RWPE1 (cell line): ENCODE measurements around the gene HPX.

Experiments
- CTCF ChIA-PET: fragments of 350-600 bp; sonication (Branson Sonifier 250); formaldehyde crosslinking; extraction: SDS; loops from one replicate; lab custom pipeline; 2021; lab: Yijun Ruan, JAX
- POLR2A ChIA-PET: fragments of 400-600 bp; formaldehyde crosslinking; extraction: SDS; loops from one replicate; lab custom pipeline; 2020; ENCODE audit warnings: antibody characterized with exemption; ENCODE audit not compliant: low non-redundant PET; lab: Yijun Ruan, JAX
- DNase-seq: peaks from one replicate; pipeline ENCODE4 v3.0.0; 2012; ENCODE audit warnings: low spot score
- H3K27ac ChIP-seq: fragments of 450-650 bp; 2 replicates; pipeline ENCODE4 v1.5.1; 2017
- TF ChIP-seq, protein P1 (sequence below): fragments of 450-650 bp; conservative IDR thresholded peaks from 2 replicates; pipeline ENCODE4 v1.5.1; 2017; ENCODE audit warnings: low read depth, mild to moderate bottlenecking

HPX gene

DNA sequence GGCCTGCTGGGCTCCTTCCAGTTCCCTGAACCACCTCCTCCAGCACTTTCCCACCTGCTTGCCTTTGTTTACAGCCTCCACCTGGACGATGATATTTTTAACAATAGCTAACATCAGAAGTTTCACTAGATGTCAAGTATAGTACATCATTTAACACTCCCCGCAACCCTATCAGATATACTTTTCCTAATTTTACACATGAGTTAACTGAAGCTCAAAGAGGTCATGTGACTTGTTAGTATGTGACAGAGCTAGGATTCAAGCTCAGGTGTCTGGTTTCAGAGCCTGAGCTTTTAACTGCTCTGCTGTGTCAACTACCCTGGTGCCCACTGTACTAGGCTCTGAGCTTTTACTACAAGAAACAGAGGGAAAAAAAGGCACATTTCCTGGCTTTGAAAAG lies 14.3 kb upstream of the HPX start:
- DNase-seq: no peak
- ChIA-PET POLR2A (no interaction called here), CTCF (no interaction called here)
- TF ChIP-seq, protein P1, sequence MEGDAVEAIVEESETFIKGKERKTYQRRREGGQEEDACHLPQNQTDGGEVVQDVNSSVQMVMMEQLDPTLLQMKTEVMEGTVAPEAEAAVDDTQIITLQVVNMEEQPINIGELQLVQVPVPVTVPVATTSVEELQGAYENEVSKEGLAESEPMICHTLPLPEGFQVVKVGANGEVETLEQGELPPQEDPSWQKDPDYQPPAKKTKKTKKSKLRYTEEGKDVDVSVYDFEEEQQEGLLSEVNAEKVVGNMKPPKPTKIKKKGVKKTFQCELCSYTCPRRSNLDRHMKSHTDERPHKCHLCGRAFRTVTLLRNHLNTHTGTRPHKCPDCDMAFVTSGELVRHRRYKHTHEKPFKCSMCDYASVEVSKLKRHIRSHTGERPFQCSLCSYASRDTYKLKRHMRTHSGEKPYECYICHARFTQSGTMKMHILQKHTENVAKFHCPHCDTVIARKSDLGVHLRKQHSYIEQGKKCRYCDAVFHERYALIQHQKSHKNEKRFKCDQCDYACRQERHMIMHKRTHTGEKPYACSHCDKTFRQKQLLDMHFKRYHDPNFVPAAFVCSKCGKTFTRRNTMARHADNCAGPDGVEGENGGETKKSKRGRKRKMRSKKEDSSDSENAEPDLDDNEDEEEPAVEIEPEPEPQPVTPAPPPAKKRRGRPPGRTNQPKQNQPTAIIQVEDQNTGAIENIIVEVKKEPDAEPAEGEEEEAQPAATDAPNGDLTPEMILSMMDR: no peak
- H3K27ac ChIP-seq: no peak overlapping the region

DNA sequence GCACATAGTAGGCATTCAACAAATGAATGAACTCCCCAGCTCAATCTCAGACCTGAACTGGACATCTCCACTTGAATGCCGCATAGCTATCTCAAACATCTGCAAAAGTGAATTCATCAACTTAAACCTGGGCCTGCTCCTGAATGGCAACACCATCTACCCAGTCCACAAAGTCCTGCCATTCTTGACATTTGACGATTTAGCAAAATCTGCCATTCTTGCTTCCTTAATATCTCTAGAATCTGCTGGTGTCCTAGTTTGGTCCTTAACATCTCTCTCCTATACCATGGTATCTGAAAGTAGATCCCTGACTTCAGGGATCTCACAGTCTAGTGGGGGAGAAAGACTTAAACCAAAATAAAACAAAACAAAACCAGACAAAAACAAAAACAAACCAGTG lies 12.4 kb upstream of the HPX start:
- CTCF ChIA-PET: no interaction called here
- no peak overlapping the region for H3K27ac ChIP-seq
- DNase-seq: no peak
- TF ChIP-seq, protein P1: no peak
- POLR2A ChIA-PET: no interaction called here

DNA sequence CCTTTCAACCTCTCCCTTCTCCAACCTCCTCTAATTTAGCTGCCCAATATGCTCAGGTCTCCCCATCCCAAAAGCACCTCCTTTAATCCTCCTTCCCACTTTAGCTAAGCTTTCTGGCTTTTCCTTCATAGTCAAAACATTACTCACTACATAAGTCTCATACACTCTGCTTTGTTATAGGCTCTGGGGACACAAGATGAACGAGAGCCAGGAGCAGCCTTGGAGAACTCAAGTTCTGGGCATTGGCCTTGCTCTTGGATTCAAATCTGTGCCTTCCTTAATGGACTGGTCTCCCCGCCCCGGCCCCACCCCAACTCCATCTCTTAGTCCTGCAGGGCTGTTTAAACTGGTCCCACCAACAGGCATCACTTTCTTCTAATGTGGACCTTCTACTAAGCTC lies 11.4 kb upstream of the HPX start:
- CTCF ChIA-PET: no interaction called here
- no peak for DNase-seq
- H3K27ac ChIP-seq: no peak overlapping the region
- TF ChIP-seq, protein P1: no peak
- POLR2A ChIA-PET: no interaction called here

DNA sequence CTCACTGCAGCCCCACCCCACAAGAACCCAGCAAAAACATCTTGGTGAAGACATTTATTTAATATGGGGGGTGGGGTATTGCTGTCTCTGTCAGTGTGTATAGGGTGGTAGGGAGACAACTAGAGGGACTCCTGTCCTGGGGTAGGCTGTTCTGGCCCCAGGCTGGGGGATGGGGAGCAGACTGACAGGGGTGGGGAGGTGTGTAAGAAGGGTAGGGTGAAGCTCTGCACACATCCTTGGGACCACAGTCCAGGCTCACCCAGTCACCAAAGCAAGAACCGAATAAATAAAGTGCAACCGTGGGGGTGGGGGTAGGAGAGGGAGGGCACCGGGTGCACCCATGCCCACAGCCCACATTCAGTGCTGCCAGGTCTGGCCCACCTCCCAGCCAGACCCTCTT lies 7.8 kb upstream of the HPX start:
- no peak for DNase-seq
- ChIA-PET POLR2A (no interaction called here), CTCF (no interaction called here)
- H3K27ac ChIP-seq: no peak overlapping the region
- TF ChIP-seq, protein P1: no peak

DNA sequence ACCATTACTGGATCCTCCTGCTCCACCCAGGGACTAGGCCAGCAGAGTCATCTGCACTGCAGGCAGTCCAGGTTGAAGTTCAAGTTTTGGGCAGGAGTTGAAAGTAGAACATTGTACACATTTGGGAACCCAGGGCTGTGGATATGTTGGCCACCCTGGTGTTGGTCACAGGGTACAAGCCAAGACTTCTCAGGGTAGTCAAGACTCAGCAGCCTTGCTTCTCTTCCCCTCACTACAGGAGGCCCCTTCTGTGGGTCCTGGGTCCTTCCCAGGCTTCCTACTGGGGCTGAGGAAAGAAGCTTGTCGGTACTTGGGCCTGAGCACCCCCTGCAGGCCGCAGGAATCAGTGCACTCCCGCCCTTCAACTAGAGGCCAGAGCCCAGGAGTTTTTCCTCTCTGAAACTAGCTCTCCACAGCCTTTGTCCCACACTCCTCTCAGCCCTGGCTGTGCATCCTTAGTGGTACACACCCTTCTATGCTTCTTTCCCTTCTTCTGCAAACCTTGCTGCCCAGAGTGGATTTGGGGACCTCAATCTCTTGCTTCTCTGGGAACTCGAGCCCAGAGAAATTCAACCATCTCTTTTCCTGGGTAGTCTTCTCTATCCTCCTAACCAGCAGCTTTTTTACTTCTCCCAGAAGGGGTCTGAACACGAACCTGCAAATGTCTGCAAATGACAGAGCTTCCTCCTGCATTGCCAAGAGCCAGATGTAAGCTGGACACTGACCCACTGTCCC lies 2.6 kb upstream of the HPX start:
- ChIA-PET CTCF (interaction anchor here (0.6 to 2.7 kb wide), 13 partner anchors 11 to 912 kb away, joined by 3 to 27 read pairs (median 3); no protein-coding TSS in a partner anchor), POLR2A (interaction anchor here (0.6 kb wide), 1 partner anchor 62 kb away, joined by 3 read pairs; no protein-coding TSS in a partner anchor)
- H3K27ac ChIP-seq: no peak overlapping the region
- peak; percentile 46 for DNase-seq
- TF ChIP-seq, protein P1: peak; percentile 39

DNA sequence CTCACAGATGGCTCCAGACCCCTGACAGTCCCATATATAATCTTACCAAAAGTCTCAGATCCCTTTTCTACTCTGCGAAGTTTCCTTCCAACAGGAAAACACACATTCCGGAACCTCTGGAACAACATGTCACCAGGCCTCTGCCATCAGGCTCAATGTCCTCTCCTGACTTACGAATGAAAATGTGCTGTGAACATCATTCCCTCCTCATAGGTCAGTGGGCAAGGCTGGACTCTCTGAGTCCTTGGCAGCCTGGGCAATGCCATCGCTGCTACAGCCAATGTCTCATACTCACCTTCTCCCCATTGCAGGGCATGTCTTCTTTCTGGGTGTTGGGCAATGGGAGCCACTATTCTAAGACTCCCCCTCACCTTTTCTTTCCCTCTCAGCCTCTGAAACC lies 1.7 kb upstream of the HPX start:
- ChIA-PET CTCF (interaction anchor here (1.1 to 2.7 kb wide), 2 partner anchors 20 to 63 kb away, joined by 3 to 27 read pairs; no protein-coding TSS in a partner anchor), POLR2A (no interaction called here)
- TF ChIP-seq, protein P1: no peak
- no peak overlapping the region for H3K27ac ChIP-seq
- DNase-seq: no peak
